ENCODE measurements around the gene AGBL4.

AGBL4 gene

GRCh38 chr1:48644905-48645605 lies 1378.7 kb downstream of the AGBL4 start:
- H3K27ac ChIP-seq: no peak overlapping the region
- no peak for TF ChIP-seq CTCF (conservative IDR thresholded peaks at IDR 0.05)

- TF ChIP-seq CTCF (conservative IDR thresholded peaks at IDR 0.05): no peak
- no peak overlapping the region for H3K27ac ChIP-seq
These were observed 1379.4 kb downstream of the AGBL4 start for GRCh38 chr1:48644190-48644900.

- no peak for TF ChIP-seq CTCF (conservative IDR thresholded peaks at IDR 0.05)
- H3K27ac ChIP-seq: no peak overlapping the region
These were observed 1380.6 kb downstream of the AGBL4 start for GRCh38 chr1:48643193-48643592.

GRCh38 chr1:48640836-48641492 lies 1382.8 kb downstream of the AGBL4 start:
- TF ChIP-seq CTCF (conservative IDR thresholded peaks at IDR 0.05): no peak
- no peak overlapping the region for H3K27ac ChIP-seq

- TF ChIP-seq CTCF (conservative IDR thresholded peaks at IDR 0.05): no peak
- H3K27ac ChIP-seq: no peak overlapping the region
These were observed 1393.9 kb downstream of the AGBL4 start for GRCh38 chr1:48629867-48630266.

- H3K27ac ChIP-seq: no peak overlapping the region
- no peak for TF ChIP-seq CTCF (conservative IDR thresholded peaks at IDR 0.05)
These were observed 1396.3 kb downstream of the AGBL4 start for GRCh38 chr1:48627486-48627885.

GRCh38 chr1:48619539-48619938 lies 1404.2 kb downstream of the AGBL4 start:
- H3K27ac ChIP-seq: no peak overlapping the region
- no peak for TF ChIP-seq CTCF (conservative IDR thresholded peaks at IDR 0.05)
